HL-60 (cell line): ENCODE results near the gene FIGN.

Experiments
- DNase-seq, 2 experiments: peaks; one replicate each; pipeline ENCODE4 v3.0.0-alpha.2; 2010 to 2020; ENCODE audit warnings: low read depth in 1 of 2, low spot score in 1 of 2
- H3K27ac ChIP-seq: fragments of 250-450 bp; sonication (Bioruptor Pico); replicated peaks from 2 replicates; pipeline ENCODE4 v1.5.1; 2020; ENCODE audit warnings: mild to moderate bottlenecking, moderate library complexity
- H3K27me3 ChIP-seq: fragments of 250-450 bp; sonication (Bioruptor Pico); 2 replicates; pipeline ENCODE4 v1.5.1; 2021; ENCODE audit warnings: mild to moderate bottlenecking, moderate library complexity; ENCODE audit not compliant: insufficient read depth, poor library complexity, severe bottlenecking
- H3K4me3 ChIP-seq: replicated peaks from 2 replicates; pipeline ENCODE4 v1.5.1; 2011; ENCODE audit warnings: mild to moderate bottlenecking, control low read depth, low read length; ENCODE audit not compliant: insufficient read depth
- CTCF ChIP-seq: IDR thresholded peaks from one replicate; pipeline ENCODE4 v1.5.1; 2011; ENCODE audit warnings: low read length, control low read depth, inconsistent platforms; ENCODE audit not compliant: insufficient read depth
- GABPA ChIP-seq: IDR thresholded peaks from 2 replicates; pipeline ENCODE4 v1.6.1; 2012; ENCODE audit warnings: low read depth
- POLR2AphosphoS5 ChIP-seq: IDR thresholded peaks from 2 replicates; pipeline ENCODE4 v1.6.1; 2012; ENCODE audit warnings: low read depth
- REST ChIP-seq: IDR thresholded peaks from 2 replicates; pipeline ENCODE4 v1.6.1; 2012; ENCODE audit warnings: low read depth; ENCODE audit not compliant: insufficient replicate concordance
- SPI1 ChIP-seq: IDR thresholded peaks from 2 replicates; pipeline ENCODE4 v1.6.1; 2012; ENCODE audit warnings: low read depth, mild to moderate bottlenecking, borderline replicate concordance

FIGN gene

GRCh38 chr2:163553601-163554000 is 182.2 kb downstream of the FIGN start:
- H3K27me3 ChIP-seq = no peaks in the 10 kb centered on the region
- H3K4me3 ChIP-seq = no peak overlapping the region
- DNase-seq = no peak
- H3K27ac ChIP-seq = no peak overlapping the region
- TF ChIP-seq GABPA = no peak
- no peak for TF ChIP-seq REST
- no peak for TF ChIP-seq CTCF
- TF ChIP-seq POLR2AphosphoS5 = no peak
- TF ChIP-seq SPI1 = no peak

- no peaks in the 10 kb centered on the region for H3K27me3 ChIP-seq
- TF ChIP-seq REST (no peak), GABPA (no peak), POLR2AphosphoS5 (no peak), SPI1 (no peak), CTCF (no peak)
- no peak overlapping the region for H3K4me3 ChIP-seq
- DNase-seq = no peak
- no peak overlapping the region for H3K27ac ChIP-seq
Measured at GRCh38 chr2:163552758-163553157, 183.1 kb downstream of the FIGN start.

- Histone ChIP-seq H3K27ac (no peak overlapping the region), H3K4me3 (no peak overlapping the region), H3K27me3 (no peaks in the 10 kb centered on the region)
- TF ChIP-seq GABPA (no peak), SPI1 (no peak), POLR2AphosphoS5 (no peak), CTCF (no peak), REST (no peak)
- DNase-seq = no peak
Measured at GRCh38 chr2:163551616-163552373, 184.0 kb downstream of the FIGN start.
